Neural cell (in vitro differentiated cells): ENCODE measurements around the gene DNM1L. TPM values are rescaled to one million over a fixed set of nuclear protein-coding genes. Genes with fewer than 3 reads are reported as not detected.

Experiments used
- H2AFZ ChIP-seq: fragments of 200-600, 300-800 bp; sonication (generic), shearing (Covaris generic); 2 replicates; pipeline ENCODE4 v1.6.0; 2014; ENCODE audit warnings: low read depth, mild to moderate bottlenecking, antibody characterized with exemption, low read length, moderate library complexity
- H3F3A ChIP-seq: fragments of 200-600 bp; shearing (Covaris generic); 2 replicates; pipeline ENCODE4 v1.6.1; 2016; ENCODE audit warnings: mild to moderate bottlenecking, moderate library complexity, mixed read lengths, antibody characterized with exemption, low read length; ENCODE audit not compliant: insufficient read depth, poor library complexity, severe bottlenecking
- H3K27ac ChIP-seq: fragments of 200-600, 300-800 bp; sonication (generic), shearing (Covaris generic); 2 replicates; pipeline ENCODE4 v1.5.1; 2014; ENCODE audit warnings: mild to moderate bottlenecking, low read length, moderate library complexity
- H3K27me3 ChIP-seq: fragments of 300-800, 200-600 bp; sonication (generic), shearing (Covaris generic); 2 replicates; pipeline ENCODE4 v1.6.0; 2014; ENCODE audit warnings: mild to moderate bottlenecking, low read depth, low read length, moderate library complexity; ENCODE audit not compliant: insufficient read depth
- H3K36me3 ChIP-seq: fragments of 300-800, 200-600 bp; sonication (generic), shearing (Covaris generic); 2 replicates; pipeline ENCODE4 v1.5.1; 2014; ENCODE audit warnings: mild to moderate bottlenecking, antibody characterized with exemption, low read length, moderate library complexity; ENCODE audit not compliant: insufficient read depth
- H3K4me2 ChIP-seq: fragments of 300-800, 200-600 bp; sonication (generic), shearing (Covaris generic); 2 replicates; pipeline ENCODE4 v1.6.0; 2014; ENCODE audit warnings: mild to moderate bottlenecking, low read length
- H3K4me3 ChIP-seq: fragments of 300-800, 200-600 bp; sonication (generic), shearing (Covaris generic); 2 replicates; pipeline ENCODE4 v1.5.1; 2014; ENCODE audit warnings: mild to moderate bottlenecking, low read length, moderate library complexity
- H3K79me2 ChIP-seq: fragments of 200-600 bp; shearing (Covaris generic); replicated peaks from 2 replicates; pipeline ENCODE4 v1.6.0; 2014; ENCODE audit warnings: mild to moderate bottlenecking, low read length, moderate library complexity; ENCODE audit not compliant: insufficient read depth
- H3K9ac ChIP-seq: fragments of 300-800, 200-600 bp; sonication (generic), shearing (Covaris generic); 2 replicates; pipeline ENCODE4 v1.6.1; 2016; ENCODE audit warnings: mild to moderate bottlenecking, low read length, mixed read lengths
- H3K9me2 ChIP-seq: fragments of 200-600 bp; shearing (Covaris generic); 2 replicates; pipeline ENCODE4 v1.6.1; 2016; ENCODE audit warnings: mild to moderate bottlenecking, low read length, mixed read lengths; ENCODE audit not compliant: insufficient read depth
- H3K9me3 ChIP-seq: fragments of 200-600, 300-800 bp; sonication (generic), shearing (Covaris generic); 2 replicates; pipeline ENCODE4 v1.6.1; 2016; ENCODE audit warnings: mild to moderate bottlenecking, mixed run types, low read length, moderate library complexity, mixed read lengths
- H4K20me1 ChIP-seq: fragments of 200-600 bp; shearing (Covaris generic); 2 replicates; pipeline ENCODE4 v1.6.1; 2016; ENCODE audit warnings: mild to moderate bottlenecking, mixed run types; ENCODE audit not compliant: insufficient read depth
- EP300 ChIP-seq: fragments of 450-650 bp; conservative IDR thresholded peaks from 2 replicates; pipeline ENCODE4 v1.6.1; 2014; ENCODE audit warnings: antibody characterized with exemption, mild to moderate bottlenecking, moderate library complexity; ENCODE audit not compliant: poor library complexity, severe bottlenecking
- EZH2 ChIP-seq: fragments of 200-600, 300-800 bp; shearing (Covaris generic), sonication (generic); IDR thresholded peaks from 2 replicates; pipeline ENCODE4 v1.6.1; 2014; ENCODE audit warnings: antibody characterized with exemption, low read length, borderline replicate concordance, mild to moderate bottlenecking; ENCODE audit not compliant: insufficient read depth, poor library complexity, severe bottlenecking
- MXI1 ChIP-seq: fragments of 450-650 bp; conservative IDR thresholded peaks from 2 replicates; pipeline ENCODE4 v1.6.1; 2014; ENCODE audit warnings: antibody characterized with exemption, mild to moderate bottlenecking; ENCODE audit not compliant: poor library complexity, severe bottlenecking
- POLR2AphosphoS5 ChIP-seq: IDR thresholded peaks from 2 replicates; pipeline ENCODE4 v1.6.1; 2012
- RAD21 ChIP-seq: fragments of 450-650 bp; conservative IDR thresholded peaks from 2 replicates; pipeline ENCODE4 v1.6.1; 2014; ENCODE audit warnings: antibody characterized with exemption, mild to moderate bottlenecking, moderate library complexity
- SMC3 ChIP-seq: fragments of 450-650 bp; conservative IDR thresholded peaks from 2 replicates; pipeline ENCODE4 v1.6.1; 2014; ENCODE audit warnings: antibody characterized with exemption, mild to moderate bottlenecking, moderate library complexity; ENCODE audit not compliant: poor library complexity
- TAF1 ChIP-seq: IDR thresholded peaks from 2 replicates; pipeline ENCODE4 v1.6.1; 2012; ENCODE audit warnings: low read depth
- polyA plus RNA-seq: library from polyadenylated mRNA; depleted of rRNA; stranded (reverse); fragments of >200 nt; gene quantifications from 2 replicates; pipeline ENCODE4 v1.2.3, GENCODE V29; 2014
- TF ChIP-seq, protein P1 (sequence below): IDR thresholded peaks from 2 replicates; pipeline ENCODE4 v1.6.1; 2012; ENCODE audit warnings: borderline replicate concordance
- TF ChIP-seq, protein P2 (sequence below): fragments of 450-650 bp; IDR thresholded peaks from 2 replicates; pipeline ENCODE4 v1.5.1; 2014; ENCODE audit warnings: antibody characterized with exemption, mild to moderate bottlenecking, moderate library complexity; ENCODE audit not compliant: poor library complexity, severe bottlenecking

The DNM1L gene
- polyA plus RNA-seq, 1 donor from 2014 or later = 182 TPM

DNA sequence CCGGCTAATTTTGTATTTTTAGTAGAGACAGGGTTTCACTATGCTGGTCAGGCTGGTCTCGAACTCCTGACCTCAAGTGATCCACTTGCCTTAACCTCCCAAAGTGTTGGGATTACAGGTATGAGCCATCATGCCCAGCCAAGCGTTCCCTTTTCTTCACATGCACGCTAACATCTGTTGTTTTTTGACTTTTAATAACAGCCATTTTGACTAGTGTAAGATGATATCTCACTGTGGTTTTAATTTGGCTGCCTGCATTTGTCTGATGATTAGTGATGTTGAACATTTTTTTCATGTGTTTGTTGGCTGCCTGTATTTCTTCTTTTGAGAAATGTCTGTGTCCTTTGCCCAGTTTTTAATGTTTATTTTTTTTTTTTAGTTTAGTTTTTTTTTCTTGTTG, 86.8 kb downstream of the DNM1L start:
- Histone ChIP-seq H4K20me1 (no peaks in the 10 kb centered on the region), H3K36me3 (no peaks in the 10 kb centered on the region), H3K27me3 (no peaks in the 10 kb centered on the region), H3K9me3 (no peaks in the 10 kb centered on the region), H3K79me2 (no peaks in the 10 kb centered on the region), H3K9me2 (no peaks in the 10 kb centered on the region), H3K9ac (no peak overlapping the region), H3K4me3 (no peak overlapping the region), H3K4me2 (no peak overlapping the region), H3K27ac (no peak overlapping the region), H2AFZ (no peak overlapping the region), H3F3A (no peaks in the 10 kb centered on the region)
- TF ChIP-seq SMC3 = no peak
- TF ChIP-seq MXI1 = no peak
- TF ChIP-seq POLR2AphosphoS5 = no peak
- no peak for TF ChIP-seq RAD21
- no peak for TF ChIP-seq EP300
- TF ChIP-seq, protein P1, sequence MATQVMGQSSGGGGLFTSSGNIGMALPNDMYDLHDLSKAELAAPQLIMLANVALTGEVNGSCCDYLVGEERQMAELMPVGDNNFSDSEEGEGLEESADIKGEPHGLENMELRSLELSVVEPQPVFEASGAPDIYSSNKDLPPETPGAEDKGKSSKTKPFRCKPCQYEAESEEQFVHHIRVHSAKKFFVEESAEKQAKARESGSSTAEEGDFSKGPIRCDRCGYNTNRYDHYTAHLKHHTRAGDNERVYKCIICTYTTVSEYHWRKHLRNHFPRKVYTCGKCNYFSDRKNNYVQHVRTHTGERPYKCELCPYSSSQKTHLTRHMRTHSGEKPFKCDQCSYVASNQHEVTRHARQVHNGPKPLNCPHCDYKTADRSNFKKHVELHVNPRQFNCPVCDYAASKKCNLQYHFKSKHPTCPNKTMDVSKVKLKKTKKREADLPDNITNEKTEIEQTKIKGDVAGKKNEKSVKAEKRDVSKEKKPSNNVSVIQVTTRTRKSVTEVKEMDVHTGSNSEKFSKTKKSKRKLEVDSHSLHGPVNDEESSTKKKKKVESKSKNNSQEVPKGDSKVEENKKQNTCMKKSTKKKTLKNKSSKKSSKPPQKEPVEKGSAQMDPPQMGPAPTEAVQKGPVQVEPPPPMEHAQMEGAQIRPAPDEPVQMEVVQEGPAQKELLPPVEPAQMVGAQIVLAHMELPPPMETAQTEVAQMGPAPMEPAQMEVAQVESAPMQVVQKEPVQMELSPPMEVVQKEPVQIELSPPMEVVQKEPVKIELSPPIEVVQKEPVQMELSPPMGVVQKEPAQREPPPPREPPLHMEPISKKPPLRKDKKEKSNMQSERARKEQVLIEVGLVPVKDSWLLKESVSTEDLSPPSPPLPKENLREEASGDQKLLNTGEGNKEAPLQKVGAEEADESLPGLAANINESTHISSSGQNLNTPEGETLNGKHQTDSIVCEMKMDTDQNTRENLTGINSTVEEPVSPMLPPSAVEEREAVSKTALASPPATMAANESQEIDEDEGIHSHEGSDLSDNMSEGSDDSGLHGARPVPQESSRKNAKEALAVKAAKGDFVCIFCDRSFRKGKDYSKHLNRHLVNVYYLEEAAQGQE = no peak
- TF ChIP-seq EZH2 = no peak
- no peak for TF ChIP-seq TAF1
- TF ChIP-seq, protein P2, sequence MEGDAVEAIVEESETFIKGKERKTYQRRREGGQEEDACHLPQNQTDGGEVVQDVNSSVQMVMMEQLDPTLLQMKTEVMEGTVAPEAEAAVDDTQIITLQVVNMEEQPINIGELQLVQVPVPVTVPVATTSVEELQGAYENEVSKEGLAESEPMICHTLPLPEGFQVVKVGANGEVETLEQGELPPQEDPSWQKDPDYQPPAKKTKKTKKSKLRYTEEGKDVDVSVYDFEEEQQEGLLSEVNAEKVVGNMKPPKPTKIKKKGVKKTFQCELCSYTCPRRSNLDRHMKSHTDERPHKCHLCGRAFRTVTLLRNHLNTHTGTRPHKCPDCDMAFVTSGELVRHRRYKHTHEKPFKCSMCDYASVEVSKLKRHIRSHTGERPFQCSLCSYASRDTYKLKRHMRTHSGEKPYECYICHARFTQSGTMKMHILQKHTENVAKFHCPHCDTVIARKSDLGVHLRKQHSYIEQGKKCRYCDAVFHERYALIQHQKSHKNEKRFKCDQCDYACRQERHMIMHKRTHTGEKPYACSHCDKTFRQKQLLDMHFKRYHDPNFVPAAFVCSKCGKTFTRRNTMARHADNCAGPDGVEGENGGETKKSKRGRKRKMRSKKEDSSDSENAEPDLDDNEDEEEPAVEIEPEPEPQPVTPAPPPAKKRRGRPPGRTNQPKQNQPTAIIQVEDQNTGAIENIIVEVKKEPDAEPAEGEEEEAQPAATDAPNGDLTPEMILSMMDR = no peak

GRCh38 chr12:32768518-32768917, 89.4 kb downstream of the DNM1L start:
- Histone ChIP-seq H3K9me2 (no peaks in the 10 kb centered on the region), H3K9ac (no peak overlapping the region), H3K36me3 (no peaks in the 10 kb centered on the region), H4K20me1 (no peaks in the 10 kb centered on the region), H3K4me3 (no peak overlapping the region), H3K4me2 (no peak overlapping the region), H3K79me2 (no peaks in the 10 kb centered on the region), H3K27me3 (no peaks in the 10 kb centered on the region), H2AFZ (no peak overlapping the region), H3K9me3 (no peaks in the 10 kb centered on the region), H3F3A (no peaks in the 10 kb centered on the region), H3K27ac (no peak overlapping the region)
- TF ChIP-seq MXI1 (no peak), EP300 (no peak), TAF1 (no peak), EZH2 (no peak), RAD21 (no peak), SMC3 (no peak), POLR2AphosphoS5 (no peak)
- TF ChIP-seq, protein P1 = no peak
- TF ChIP-seq, protein P2 = no peak
